Uterus (tissue), 4 donors: ENCODE measurements around the gene NR2F1-AS1. TPM values are rescaled to one million over a fixed set of nuclear protein-coding genes. Genes with fewer than 3 reads are reported as not detected.

ENCODE experiments used
- DNase-seq, 2 donors: peaks; one replicate each; pipeline ENCODE4 v3.0.0-alpha.2; 2019 to 2020
- H3K27ac ChIP-seq, 2 donors: fragments of 200-600 bp; sonication (generic); 1 replicate in 1 of 2; 2 replicates in 1 of 2; pipeline ENCODE4 v1.5.1; 2016 to 2018
- H3K27me3 ChIP-seq, 2 donors: fragments of 200-600 bp; sonication (generic); one replicate each; pipeline ENCODE4 v1.5.1; 2018 to 2019; ENCODE audit warnings: control low read depth in 1 of 2
- H3K36me3 ChIP-seq, 2 donors: fragments of 200-600 bp; sonication (generic); one replicate each; pipeline ENCODE4 v1.5.1; 2019; ENCODE audit warnings: control low read depth in 1 of 2
- H3K4me1 ChIP-seq, 2 donors: fragments of 200-600 bp; sonication (generic); one replicate each; pipeline ENCODE4 v1.5.1; 2018 to 2019; ENCODE audit warnings: control low read depth in 1 of 2
- H3K4me3 ChIP-seq, 2 donors: fragments of 200-600 bp; sonication (generic); 1 replicate in 1 of 2; 2 replicates in 1 of 2; pipeline ENCODE4 v1.5.1; 2018 to 2019; ENCODE audit warnings: mild to moderate bottlenecking in 1 of 2
- H3K9me3 ChIP-seq, 2 donors: fragments of 200-600 bp; sonication (generic); one replicate each; pipeline ENCODE4 v1.5.1; 2019; ENCODE audit warnings: control low read depth in 1 of 2
- CTCF ChIP-seq, 4 experiments: fragments of 200-600 bp in 2 of 4; fragments of 450-650 bp in 2 of 4; sonication (generic) in 2 of 4; IDR thresholded peaks; one replicate each; pipeline ENCODE4 v1.5.1; 2016 to 2019; ENCODE audit warnings: antibody characterized with exemption in 4 of 4, mild to moderate bottlenecking in 2 of 4, moderate library complexity in 1 of 4
- POLR2A ChIP-seq, 2 donors: fragments of 450-650 bp; IDR thresholded peaks; one replicate each; pipeline ENCODE4 v1.6.1; 2016; ENCODE audit warnings: antibody characterized with exemption in 2 of 2, mild to moderate bottlenecking in 1 of 2, moderate library complexity in 1 of 2
- intact Hi-C: fragments of 100-400 bp; cut with DNase I; formaldehyde crosslinking; loops from one replicate; pipeline ENCODE4 v1.15.1; 2023; ENCODE audit warnings: low total_unique reads
- total RNA-seq, 4 donors: library from RNA; depleted of rRNA in 3 of 4; stranded (reverse); fragments of >200 nt in 3 of 4; gene quantifications; one replicate each; pipeline versions ENCODE4 v1.1.0 to v1.2.4, GENCODE V29; 2014 to 2023
- donor health status: DM: yes; HTN: yes; CAD: no.

Gene NR2F1-AS1
- total RNA-seq, 4 donors from 2014 or later = 4.4 to 46.1 (median 19.9) TPM

GRCh38 chr5:93585041-93585766 is 4.2 kb upstream of the NR2F1-AS1 start:
- peak overlapping the region; percentile 90 to 92 for H3K27ac ChIP-seq
- H3K4me3 ChIP-seq = peak overlapping the region; percentile 61 to 73
- H3K9me3 ChIP-seq = no peaks in the 10 kb centered on the region
- TF ChIP-seq POLR2A (IDR thresholded peaks at IDR 0.05) (no peak), CTCF (IDR thresholded peaks at IDR 0.05) (no peak)
- no peaks in the 10 kb centered on the region for H3K4me1 ChIP-seq
- no peaks in the 10 kb centered on the region for H3K36me3 ChIP-seq
- DNase-seq = peak in 1 of 2 donors; percentile 44
- peaks cover 0 to 3% of the 10 kb centered on the region in 2 donors for H3K27me3 ChIP-seq
- intact Hi-C loops = no loop called here

- Histone ChIP-seq H3K4me3 (peak overlapping the region; percentile 61 to 73), H3K27ac (peak overlapping the region; percentile 90 to 92), H3K36me3 (no peaks in the 10 kb centered on the region), H3K27me3 (peaks cover 0 to 3% of the 10 kb centered on the region in 2 donors), H3K9me3 (no peaks in the 10 kb centered on the region), H3K4me1 (no peaks in the 10 kb centered on the region)
- TF ChIP-seq POLR2A (IDR thresholded peaks at IDR 0.05) = no peak
- no peak for TF ChIP-seq CTCF (IDR thresholded peaks at IDR 0.05)
- intact Hi-C loops = no loop called here
- no peak for DNase-seq
Observed at GRCh38 chr5:93584596-93585040, 3.6 kb upstream of the NR2F1-AS1 start.

GRCh38 chr5:93583768-93584595 is 3.0 kb upstream of the NR2F1-AS1 start:
- Histone ChIP-seq H3K27me3 (peaks cover 0 to 3% of the 10 kb centered on the region in 2 donors), H3K4me3 (peak overlapping the region; percentile 61 to 73), H3K36me3 (no peaks in the 10 kb centered on the region), H3K27ac (peak overlapping the region; percentile 90 to 92), H3K4me1 (no peaks in the 10 kb centered on the region), H3K9me3 (no peaks in the 10 kb centered on the region)
- TF ChIP-seq POLR2A (IDR thresholded peaks at IDR 0.05) (no peak), CTCF (IDR thresholded peaks at IDR 0.05) (peak in 2 of 4 experiments; percentile 11 to 26)
- DNase-seq = peak in 1 of 2 donors; percentile 53
- intact Hi-C loops = no loop called here

- DNase-seq = no peak
- peak overlapping the region; percentile 61 to 73 for H3K4me3 ChIP-seq
- intact Hi-C loops = no loop called here
- H3K4me1 ChIP-seq = no peaks in the 10 kb centered on the region
- peaks cover 0 to 3% of the 10 kb centered on the region in 2 donors for H3K27me3 ChIP-seq
- TF ChIP-seq POLR2A (IDR thresholded peaks at IDR 0.05) (no peak), CTCF (IDR thresholded peaks at IDR 0.05) (no peak)
- no peaks in the 10 kb centered on the region for H3K9me3 ChIP-seq
- peak overlapping the region; percentile 90 to 92 for H3K27ac ChIP-seq
- H3K36me3 ChIP-seq = no peaks in the 10 kb centered on the region
Observed at GRCh38 chr5:93583439-93583767, 2.4 kb upstream of the NR2F1-AS1 start.
